Glutamatergic neuron (in vitro differentiated cells): ENCODE data around the gene ULK1. TPM values are rescaled to one million over a fixed set of nuclear protein-coding genes. Genes with fewer than 3 reads are reported as not detected.

Source experiments
- DNase-seq: peaks from one replicate; pipeline ENCODE4 v3.0.0; 2022
- H3K27ac Mint-ChIP-seq: one replicate; pipeline ENCODE4 v1.8.0; 2020; ENCODE audit warnings: mild to moderate bottlenecking, mixed read lengths, inconsistent platforms; ENCODE audit not compliant: unreplicated experiment
- H3K27me3 Mint-ChIP-seq: one replicate; pipeline ENCODE4 v1.8.0; 2020; ENCODE audit warnings: mild to moderate bottlenecking, moderate library complexity, mixed read lengths, inconsistent platforms; ENCODE audit not compliant: unreplicated experiment
- H3K36me3 Mint-ChIP-seq: one replicate; pipeline ENCODE4 v1.8.0; 2020; ENCODE audit warnings: mild to moderate bottlenecking, mixed read lengths, inconsistent platforms; ENCODE audit not compliant: unreplicated experiment
- H3K4me1 Mint-ChIP-seq: one replicate; pipeline ENCODE4 v1.8.0; 2020; ENCODE audit warnings: mild to moderate bottlenecking, low read depth, mixed read lengths, inconsistent platforms; ENCODE audit not compliant: unreplicated experiment
- H3K4me3 Mint-ChIP-seq: one replicate; pipeline ENCODE4 v1.8.0; 2020; ENCODE audit warnings: mild to moderate bottlenecking, mixed read lengths, inconsistent platforms; ENCODE audit not compliant: unreplicated experiment
- H3K9me3 Mint-ChIP-seq: one replicate; pipeline ENCODE4 v1.8.0; 2020; ENCODE audit warnings: mild to moderate bottlenecking, moderate library complexity, mixed read lengths, inconsistent platforms; ENCODE audit not compliant: unreplicated experiment
- total RNA-seq: library from RNA; stranded (reverse); fragmentation: NEBNext Ultra II Directional; extraction: Animal tissue kit (Norgen Biotek cat#: 25700); gene quantifications from one replicate; pipeline ENCODE4 v1.2.1, GENCODE V29; 2021; ENCODE audit not compliant: unreplicated experiment
- TF ChIP-seq, protein P1 (sequence below): fragments of 200-600 bp; sonication (generic); IDR thresholded peaks from one replicate; pipeline ENCODE4 v1.5.0; 2021; ENCODE audit not compliant: partially characterized antibody, unreplicated experiment

Gene ULK1
- total RNA-seq, 1 donor from 2014 or later, result 168 TPM

DNA sequence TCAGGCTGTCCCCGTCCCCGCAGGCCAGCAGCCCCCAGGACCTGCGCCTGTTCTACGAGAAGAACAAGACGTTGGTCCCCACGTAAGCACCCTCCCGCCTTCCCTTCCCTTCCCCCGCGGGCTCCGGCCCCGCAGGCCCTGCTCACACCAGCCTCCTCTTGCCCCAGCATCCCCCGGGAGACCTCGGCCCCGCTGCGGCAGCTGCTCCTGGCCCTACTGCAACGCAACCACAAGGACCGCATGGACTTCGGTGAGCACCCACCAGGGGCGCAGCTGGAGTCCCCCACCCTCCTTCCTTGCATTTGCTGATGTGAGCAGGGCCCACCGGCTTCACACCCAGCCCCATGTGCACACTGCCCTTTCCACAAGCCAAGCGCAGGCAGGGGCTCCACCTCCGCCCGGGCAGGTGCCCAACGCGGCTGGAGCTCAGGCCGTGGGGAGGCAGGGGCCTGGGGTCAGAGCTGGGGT lies 15.4 kb downstream of the ULK1 start:
- no peaks in the 10 kb centered on the region for H3K4me1 Mint-ChIP-seq
- H3K27me3 Mint-ChIP-seq, result peaks cover 7% of the 10 kb centered on the region
- no peak overlapping the region for H3K4me3 Mint-ChIP-seq
- DNase-seq, result no peak
- H3K27ac Mint-ChIP-seq, result no peak overlapping the region
- TF ChIP-seq, protein P1, sequence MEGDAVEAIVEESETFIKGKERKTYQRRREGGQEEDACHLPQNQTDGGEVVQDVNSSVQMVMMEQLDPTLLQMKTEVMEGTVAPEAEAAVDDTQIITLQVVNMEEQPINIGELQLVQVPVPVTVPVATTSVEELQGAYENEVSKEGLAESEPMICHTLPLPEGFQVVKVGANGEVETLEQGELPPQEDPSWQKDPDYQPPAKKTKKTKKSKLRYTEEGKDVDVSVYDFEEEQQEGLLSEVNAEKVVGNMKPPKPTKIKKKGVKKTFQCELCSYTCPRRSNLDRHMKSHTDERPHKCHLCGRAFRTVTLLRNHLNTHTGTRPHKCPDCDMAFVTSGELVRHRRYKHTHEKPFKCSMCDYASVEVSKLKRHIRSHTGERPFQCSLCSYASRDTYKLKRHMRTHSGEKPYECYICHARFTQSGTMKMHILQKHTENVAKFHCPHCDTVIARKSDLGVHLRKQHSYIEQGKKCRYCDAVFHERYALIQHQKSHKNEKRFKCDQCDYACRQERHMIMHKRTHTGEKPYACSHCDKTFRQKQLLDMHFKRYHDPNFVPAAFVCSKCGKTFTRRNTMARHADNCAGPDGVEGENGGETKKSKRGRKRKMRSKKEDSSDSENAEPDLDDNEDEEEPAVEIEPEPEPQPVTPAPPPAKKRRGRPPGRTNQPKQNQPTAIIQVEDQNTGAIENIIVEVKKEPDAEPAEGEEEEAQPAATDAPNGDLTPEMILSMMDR, result no peak
- no peaks in the 10 kb centered on the region for H3K36me3 Mint-ChIP-seq
- peaks cover 2% of the 10 kb centered on the region for H3K9me3 Mint-ChIP-seq

- H3K4me1 Mint-ChIP-seq, result no peaks in the 10 kb centered on the region
- no peaks in the 10 kb centered on the region for H3K36me3 Mint-ChIP-seq
- no peak for DNase-seq
- no peak overlapping the region for H3K27ac Mint-ChIP-seq
- H3K9me3 Mint-ChIP-seq, result peaks cover 2% of the 10 kb centered on the region
- H3K27me3 Mint-ChIP-seq, result peaks cover 7% of the 10 kb centered on the region
- TF ChIP-seq, protein P1, result no peak
- no peak overlapping the region for H3K4me3 Mint-ChIP-seq
Measured at GRCh38 chr12:131910302-131911027, 16.0 kb downstream of the ULK1 start.

GRCh38 chr12:131911028-131911650 lies 16.7 kb downstream of the ULK1 start:
- Mint-ChIP-seq H3K4me3 (no peak overlapping the region), H3K4me1 (no peaks in the 10 kb centered on the region), H3K9me3 (peaks cover 2% of the 10 kb centered on the region), H3K36me3 (no peaks in the 10 kb centered on the region), H3K27me3 (peaks cover 2% of the 10 kb centered on the region), H3K27ac (no peak overlapping the region)
- TF ChIP-seq, protein P1, result no peak
- no peak for DNase-seq

DNA sequence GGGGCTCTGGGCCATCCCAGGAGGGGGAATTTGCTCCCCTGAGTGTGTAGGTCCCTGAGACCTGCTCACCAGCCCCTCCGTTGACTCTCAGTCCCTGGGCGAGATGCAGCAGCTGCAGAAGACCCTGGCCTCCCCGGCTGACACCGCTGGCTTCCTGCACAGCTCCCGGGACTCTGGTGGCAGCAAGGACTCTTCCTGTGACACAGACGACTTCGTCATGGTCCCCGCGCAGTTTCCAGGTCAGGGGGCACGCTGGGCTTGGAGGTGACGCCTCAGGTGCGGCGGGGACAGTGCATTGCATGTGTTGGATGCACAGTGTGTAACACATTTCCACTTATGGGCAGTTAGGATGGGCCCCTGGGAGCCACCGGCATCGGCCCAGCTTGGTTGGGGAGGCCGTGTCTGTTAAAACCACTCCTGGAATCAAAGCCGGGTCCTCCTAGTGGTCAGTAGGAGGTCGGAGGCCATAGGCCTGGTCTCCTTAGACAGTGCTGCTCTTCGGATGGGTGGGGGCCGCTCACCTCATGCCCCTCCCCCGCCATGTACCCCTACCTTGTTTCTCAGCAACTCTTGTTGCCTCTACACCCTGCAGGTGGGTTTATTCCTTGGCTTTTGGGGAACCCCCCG lies 17.5 kb downstream of the ULK1 start:
- TF ChIP-seq, protein P1, result no peak
- H3K36me3 Mint-ChIP-seq, result no peaks in the 10 kb centered on the region
- H3K4me3 Mint-ChIP-seq, result no peak overlapping the region
- H3K9me3 Mint-ChIP-seq, result peaks cover 2% of the 10 kb centered on the region
- no peak for DNase-seq
- H3K4me1 Mint-ChIP-seq, result no peaks in the 10 kb centered on the region
- peaks cover 2% of the 10 kb centered on the region for H3K27me3 Mint-ChIP-seq
- H3K27ac Mint-ChIP-seq, result no peak overlapping the region
